Cardiac muscle cell (in vitro differentiated cells and primary cell): Measurements from ENCODE around the gene RBX1. TPM values are rescaled to one million over a fixed set of nuclear protein-coding genes. Genes with fewer than 3 reads are reported as not detected.
A peak's percentile ranks its signal among the peaks of the same experiment; 100 is the strongest.

Experiments used
- DNase-seq, 2 donors: peaks; one replicate each; pipeline versions ENCODE4 v3.0.0 to v3.0.0-alpha.2; 2010 to 2017; ENCODE audit warnings: low read depth in 1 of 2, low spot score in 1 of 2
- H3K27ac ChIP-seq: fragments of 200-600 bp; sonication (generic); 2 replicates; pipeline ENCODE4 v1.5.1; 2016
- H3K27me3 ChIP-seq: fragments of 200-600 bp; sonication (generic); 2 replicates; pipeline ENCODE4 v1.6.0; 2016; ENCODE audit warnings: control low read depth
- H3K36me3 ChIP-seq: fragments of 200-600 bp; sonication (generic); 2 replicates; pipeline ENCODE4 v1.5.1; 2016; ENCODE audit warnings: control low read depth
- H3K4me1 ChIP-seq: fragments of 200-600 bp; sonication (generic); 2 replicates; pipeline ENCODE4 v1.8.1; 2017; ENCODE audit warnings: low read depth, mild to moderate bottlenecking, mixed run types
- H3K4me3 ChIP-seq: fragments of 200-600 bp; sonication (generic); 2 replicates; pipeline ENCODE4 v1.5.1; 2016; ENCODE audit warnings: mild to moderate bottlenecking
- H3K9me3 ChIP-seq: fragments of 200-600 bp; sonication (generic); 2 replicates; pipeline ENCODE4 v1.5.1; 2017; ENCODE audit warnings: low read depth, mild to moderate bottlenecking, control low read depth
- CTCF ChIP-seq: IDR thresholded peaks from 2 replicates; pipeline ENCODE4 v1.5.1; 2012; ENCODE audit warnings: low read depth, mild to moderate bottlenecking, low read length
- polyA plus RNA-seq: library from polyadenylated mRNA; unstranded; fragments of >200 nt; fragmentation: Nextera tagmentation; extraction: Ambion mirVana; gene quantifications from 2 replicates; pipeline ENCODE4 v1.2.1, GENCODE V29; 2016
- total RNA-seq: library from RNA; depleted of rRNA; stranded (reverse); fragments of >200 nt; gene quantifications from 2 replicates; pipeline ENCODE4 v1.2.3, GENCODE V29; 2016

Gene RBX1
- total and polyA plus RNA-seq, 2 experiments from 2014 or later = 86.4 to 356 TPM

GRCh38 chr22:41009222-41009948 is 58.2 kb downstream of the RBX1 start:
- DNase-seq = peak in 1 of 2 donors; percentile 27
- H3K4me1 ChIP-seq = peaks cover 3% of the 10 kb centered on the region
- H3K27ac ChIP-seq = no peak overlapping the region
- H3K27me3 ChIP-seq = no peaks in the 10 kb centered on the region
- no peaks in the 10 kb centered on the region for H3K9me3 ChIP-seq
- H3K36me3 ChIP-seq = no peaks in the 10 kb centered on the region
- TF ChIP-seq CTCF = no peak
- no peak overlapping the region for H3K4me3 ChIP-seq

GRCh38 chr22:41015003-41015402 is 63.8 kb downstream of the RBX1 start:
- Histone ChIP-seq H3K4me1 (peaks cover 3% of the 10 kb centered on the region), H3K27ac (no peak overlapping the region), H3K27me3 (no peaks in the 10 kb centered on the region), H3K36me3 (no peaks in the 10 kb centered on the region), H3K4me3 (no peak overlapping the region), H3K9me3 (no peaks in the 10 kb centered on the region)
- DNase-seq = no peak
- TF ChIP-seq CTCF = no peak

GRCh38 chr22:41021061-41021612 is 70.0 kb downstream of the RBX1 start:
- H3K4me1 ChIP-seq = peaks cover 11% of the 10 kb centered on the region
- no peaks in the 10 kb centered on the region for H3K27me3 ChIP-seq
- no peak for TF ChIP-seq CTCF
- DNase-seq = peak in 1 of 2 donors; percentile 10
- peak overlapping the region; percentile 54 for H3K4me3 ChIP-seq
- peak overlapping the region; percentile 97 for H3K27ac ChIP-seq
- H3K36me3 ChIP-seq = no peaks in the 10 kb centered on the region
- H3K9me3 ChIP-seq = no peaks in the 10 kb centered on the region

- peak overlapping the region; percentile 54 for H3K4me3 ChIP-seq
- no peaks in the 10 kb centered on the region for H3K36me3 ChIP-seq
- H3K9me3 ChIP-seq = no peaks in the 10 kb centered on the region
- H3K27ac ChIP-seq = peak overlapping the region; percentile 97
- DNase-seq = peak; percentile 72 to 77
- no peaks in the 10 kb centered on the region for H3K27me3 ChIP-seq
- no peak for TF ChIP-seq CTCF
- H3K4me1 ChIP-seq = peaks cover 11% of the 10 kb centered on the region
Observed at GRCh38 chr22:41021613-41022454, 70.7 kb downstream of the RBX1 start.

GRCh38 chr22:41022470-41023298 is 71.5 kb downstream of the RBX1 start:
- H3K4me1 ChIP-seq = peaks cover 11% of the 10 kb centered on the region
- H3K27me3 ChIP-seq = no peaks in the 10 kb centered on the region
- H3K9me3 ChIP-seq = no peaks in the 10 kb centered on the region
- peak overlapping the region; percentile 97 for H3K27ac ChIP-seq
- H3K36me3 ChIP-seq = no peaks in the 10 kb centered on the region
- no peak for TF ChIP-seq CTCF
- H3K4me3 ChIP-seq = peak overlapping the region; percentile 54
- DNase-seq = peak; percentile 96
